HepG2 (cell line): ENCODE data around the gene MIER2. TPM values are rescaled to one million over a fixed set of nuclear protein-coding genes. Genes with fewer than 3 reads are reported as not detected.

Source experiments
- ATAC-seq: fragments of 200-7000 bp; cut with Tn5 transposase; 3 replicates; pipeline ENCODE4 v1.9.1; 2020; ENCODE audit warnings: mild to moderate bottlenecking, moderate library complexity
- BruUV-seq: library from RNA; stranded (reverse); fragments of 400-500 nt; replicated peaks from 2 replicates; lab custom pipeline; 2021; lab: Mats Ljungman, UMichigan
- CTCF ChIA-PET: fragments of 300-600 bp; formaldehyde crosslinking; extraction: SDS; loops from one replicate; lab custom pipeline; 2021; ENCODE audit warnings: low total read pairs, inconsistent platforms, low intra/inter-chr PET ratio; lab: Yijun Ruan, JAX
- POLR2A ChIA-PET: fragments of 350-600 bp; sonication (Branson Sonifier 250); formaldehyde crosslinking; loops from one replicate; lab custom pipeline; 2020; ENCODE audit warnings: antibody characterized with exemption, inconsistent platforms; lab: Yijun Ruan, JAX
- DNase-seq: peaks from one replicate; pipeline ENCODE4 v3.0.0-alpha.2; 2015; ENCODE audit warnings: low spot score
- FAIRE-seq: peaks from 3 replicates; lab custom pipeline; 2011; peaks lifted over from hg19 to GRCh38; lab: Jason Lieb, UNC
- H2AFZ ChIP-seq: one replicate; pipeline ENCODE4 v1.6.1; 2011; ENCODE audit warnings: low read length, inconsistent platforms
- H3K27ac ChIP-seq: fragments of 300-600 bp; 3 replicates; pipeline ENCODE4 v1.8.0; 2011; ENCODE audit warnings: mixed run types, mild to moderate bottlenecking, mixed read lengths, low read length, inconsistent platforms; ENCODE audit not compliant: insufficient read depth; ENCODE audit errors: extremely low read length
- H3K27me3 ChIP-seq, 2 experiments: fragments of 200-600 bp in 1 of 2; 2 replicates in 1 of 2; 3 replicates in 1 of 2; pipeline versions ENCODE4 v1.6.0 to v1.8.0; 2011; ENCODE audit warnings: low read length in 2 of 2, mild to moderate bottlenecking in 2 of 2, moderate library complexity in 2 of 2, inconsistent platforms in 1 of 2; ENCODE audit not compliant: insufficient read depth in 2 of 2, control insufficient read depth in 1 of 2
- H3K36me3 ChIP-seq, 2 experiments: fragments of 200-600 bp in 1 of 2; replicated peaks in 1 of 2; 2 replicates in 1 of 2; 3 replicates in 1 of 2; pipeline versions ENCODE4 v1.5.1 to v1.8.0; 2011; ENCODE audit warnings: low read length in 2 of 2, inconsistent platforms in 1 of 2; ENCODE audit not compliant: insufficient read depth in 2 of 2, control insufficient read depth in 1 of 2
- H3K4me1 ChIP-seq: 2 replicates; pipeline ENCODE4 v1.5.1; 2012; ENCODE audit warnings: low read length, inconsistent platforms; ENCODE audit not compliant: insufficient read depth
- H3K4me2 ChIP-seq: 2 replicates; pipeline ENCODE4 v1.6.0; 2011; ENCODE audit warnings: low read depth, low read length, inconsistent platforms
- H3K4me3 ChIP-seq, 3 experiments: fragments of 200-600 bp in 1 of 3; sonication (generic), shearing (Covaris generic) in 1 of 3; replicated peaks in 1 of 3; 2 replicates each; pipeline ENCODE4 v1.5.1; 2011 to 2016; ENCODE audit warnings: low read length in 3 of 3, inconsistent platforms in 2 of 3, low read depth in 2 of 3, mild to moderate bottlenecking in 2 of 3, control low read depth in 1 of 3, mixed read lengths in 1 of 3; ENCODE audit not compliant: insufficient read depth in 1 of 3
- H3K79me2 ChIP-seq: one replicate; pipeline ENCODE4 v1.6.1; 2011; ENCODE audit warnings: low read length, inconsistent platforms; ENCODE audit not compliant: insufficient read depth
- H3K9ac ChIP-seq: 2 replicates; pipeline ENCODE4 v1.6.0; 2011; ENCODE audit warnings: mild to moderate bottlenecking, low read depth, low read length, inconsistent platforms; ENCODE audit not compliant: insufficient read depth
- H3K9me3 ChIP-seq: 2 replicates; pipeline ENCODE4 v1.5.1; 2012; ENCODE audit warnings: mild to moderate bottlenecking, low read length
- H4K20me1 ChIP-seq: 2 replicates; pipeline ENCODE4 v1.6.0; 2011; ENCODE audit warnings: inconsistent platforms, mild to moderate bottlenecking, low read length, moderate library complexity; ENCODE audit not compliant: insufficient read depth
- BHLHE40 ChIP-seq: IDR thresholded peaks from 2 replicates; pipeline ENCODE4 v1.6.1; 2011; ENCODE audit warnings: low read length, improper control_type of control experiment
- FOSL1 ChIP-seq: sonication (generic); formaldehyde crosslinking; IDR thresholded peaks from 2 replicates; pipeline ENCODE4 v1.9.0; 2021; ENCODE audit warnings: missing genetic modification reagents, borderline replicate concordance
- MZF1 ChIP-seq: sonication (generic); formaldehyde crosslinking; IDR thresholded peaks from 2 replicates; pipeline ENCODE4 v1.8.1; 2023; ENCODE audit warnings: mild to moderate bottlenecking, missing genetic modification reagents, borderline replicate concordance
- PAX8 ChIP-seq: sonication (generic); formaldehyde crosslinking; IDR thresholded peaks from 2 replicates; pipeline ENCODE4 v1.8.0; 2022; ENCODE audit warnings: mild to moderate bottlenecking, missing genetic modification reagents, borderline replicate concordance
- POGZ ChIP-seq: sonication (generic); formaldehyde crosslinking; IDR thresholded peaks from 2 replicates; pipeline ENCODE4 v1.4.0; 2020; ENCODE audit warnings: mild to moderate bottlenecking, missing genetic modification reagents
- POLR2G ChIP-seq: fragments of 200-400 bp; formaldehyde crosslinking; IDR thresholded peaks from 2 replicates; pipeline ENCODE4 v1.6.1; 2018; ENCODE audit warnings: mild to moderate bottlenecking, low read depth, low read length, moderate library complexity
- PRDM15 ChIP-seq: sonication (generic); formaldehyde crosslinking; IDR thresholded peaks from 2 replicates; pipeline ENCODE4 v1.4.0; 2020; ENCODE audit warnings: missing genetic modification reagents
- SALL1 ChIP-seq: sonication (generic); formaldehyde crosslinking; IDR thresholded peaks from 2 replicates; pipeline ENCODE4 v1.8.0; 2022; ENCODE audit warnings: mild to moderate bottlenecking, missing genetic modification reagents
- TAF1 ChIP-seq: sonication (generic); formaldehyde crosslinking; IDR thresholded peaks from 2 replicates; pipeline ENCODE4 v1.4.0; 2020; ENCODE audit warnings: missing genetic modification reagents
- TMF1 ChIP-seq: sonication (generic); formaldehyde crosslinking; IDR thresholded peaks from 2 replicates; pipeline ENCODE4 v1.8.1; 2022; ENCODE audit warnings: low read depth, missing genetic modification reagents
- ZNF296 ChIP-seq: sonication (generic); formaldehyde crosslinking; conservative IDR thresholded peaks from 2 replicates; pipeline ENCODE4 v1.5.0; 2020; ENCODE audit warnings: mild to moderate bottlenecking, missing genetic modification reagents
- ZNF652 ChIP-seq: IDR thresholded peaks from 2 replicates; pipeline ENCODE4 v1.6.1; 2016; ENCODE audit warnings: low read depth, borderline replicate concordance
- ZNF674 ChIP-seq: sonication (generic); formaldehyde crosslinking; IDR thresholded peaks from 2 replicates; pipeline ENCODE4 v1.5.0; 2020; ENCODE audit warnings: low read depth, mild to moderate bottlenecking, missing genetic modification reagents
- ZNF841 ChIP-seq: sonication (generic); formaldehyde crosslinking; IDR thresholded peaks from 2 replicates; pipeline ENCODE4 v1.8.1; 2023; ENCODE audit warnings: missing genetic modification reagents, borderline replicate concordance
- WGBS: methylation state at CpG from one replicate; pipeline ENCODE4 v1.1.6; 2017; ENCODE audit warnings: low lambda C conversion rate; 5-methylcytosine and 5-hydroxymethylcytosine counted together
- in situ Hi-C: cut with HindIII; loops from 2 replicates; pipeline ENCODE4 v1.10.0; 2017; ENCODE audit warnings: low pct_unique_long_range_greater_than_20kb; ENCODE audit not compliant: extremely low pct_ligation_motif_present
- intact Hi-C: fragments of 100-400 bp; cut with micrococcal nuclease; formaldehyde crosslinking; loops from one replicate; pipeline ENCODE4 v1.10.0; 2022; ENCODE audit not compliant: unreplicated experiment
- polyA plus RNA-seq, 8 experiments: library from polyadenylated mRNA; depleted of rRNA in 3 of 8; stranded (reverse) in 7 of 8; unstranded in 1 of 8; fragments of >200 nt; fragmentation: Illumina TruSeq in 4 of 8; extraction: Trizol in 4 of 8; gene quantifications; 2 replicates each; pipeline versions ENCODE4 v1.2.1 to v1.2.3, GENCODE V29; 2011 to 2016; ENCODE audit warnings: low read depth in 4 of 8, missing spikeins in 1 of 8, mixed read lengths in 1 of 8; ENCODE audit not compliant: insufficient read depth in 1 of 8
- total RNA-seq, 5 experiments: library from RNA; depleted of rRNA; stranded (reverse); fragments of >200 nt; fragmentation: Illumina TruSeq; extraction: Trizol; gene quantifications; 2 replicates each; pipeline ENCODE4 v1.2.3, GENCODE V29; 2016; ENCODE audit warnings: low read depth in 1 of 5
- TF ChIP-seq, protein P1 (sequence below): sonication (generic); formaldehyde crosslinking; IDR thresholded peaks from 2 replicates; pipeline ENCODE4 v1.4.0; 2020; ENCODE audit warnings: mild to moderate bottlenecking, low read depth, missing genetic modification reagents
- TF ChIP-seq, protein P2 (sequence below): sonication (generic); formaldehyde crosslinking; IDR thresholded peaks from 2 replicates; pipeline ENCODE4 v1.5.0; 2020; ENCODE audit warnings: missing genetic modification reagents, mild to moderate bottlenecking, borderline replicate concordance

The MIER2 gene
- total and polyA plus RNA-seq, 2 of the 13 experiments (the other 11 are each of a cell fraction or from before 2014, with no cell fraction given) = 9.6 to 25.7 TPM

GRCh38 chr19:378706-379105 is 34.1 kb upstream of the MIER2 start (continued):
- TF ChIP-seq MZF1 (no peak), SALL1 (no peak), TAF1 (no peak), BHLHE40 (no peak), ZNF296 (CRISPR knock-in tag) (no peak)

GRCh38 chr19:377801-378581 is 33.4 kb upstream of the MIER2 start:
- intact Hi-C loops (no loop called here), in situ Hi-C loops (no loop called here)
- FAIRE-seq = no peak
- Histone ChIP-seq H3K4me2 (no peak overlapping the region), H4K20me1 (no peaks in the 10 kb centered on the region), H3K27ac (no peak overlapping the region), H3K79me2 (no peaks in the 10 kb centered on the region), H3K4me3 (no peak overlapping the region), H3K27me3 (peaks cover 17 to 62% of the 10 kb centered on the region in 2 experiments), H2AFZ (no peak overlapping the region), H3K4me1 (no peaks in the 10 kb centered on the region), H3K9me3 (no peaks in the 10 kb centered on the region), H3K9ac (no peak overlapping the region), H3K36me3 (no peaks in the 10 kb centered on the region)
- no TSS peak for BruUV-seq
- 42% methylated on average over 26 of the region's 38 CpGs for WGBS
- ChIA-PET CTCF (no interaction called here), POLR2A (no interaction called here)
- peak; percentile 34 for ATAC-seq
- DNase-seq = no peak
- no peak for TF ChIP-seq PAX8 (CRISPR knock-in tag)
- TF ChIP-seq, protein P1, sequence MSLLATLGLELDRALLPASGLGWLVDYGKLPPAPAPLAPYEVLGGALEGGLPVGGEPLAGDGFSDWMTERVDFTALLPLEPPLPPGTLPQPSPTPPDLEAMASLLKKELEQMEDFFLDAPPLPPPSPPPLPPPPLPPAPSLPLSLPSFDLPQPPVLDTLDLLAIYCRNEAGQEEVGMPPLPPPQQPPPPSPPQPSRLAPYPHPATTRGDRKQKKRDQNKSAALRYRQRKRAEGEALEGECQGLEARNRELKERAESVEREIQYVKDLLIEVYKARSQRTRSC (CRISPR knock-in tag) = no peak
- no peak for TF ChIP-seq POGZ (CRISPR knock-in tag)
- no peak for TF ChIP-seq ZNF841 (CRISPR knock-in tag)
- no peak for TF ChIP-seq ZNF674
- no peak for TF ChIP-seq POLR2G
- TF ChIP-seq, protein P2, sequence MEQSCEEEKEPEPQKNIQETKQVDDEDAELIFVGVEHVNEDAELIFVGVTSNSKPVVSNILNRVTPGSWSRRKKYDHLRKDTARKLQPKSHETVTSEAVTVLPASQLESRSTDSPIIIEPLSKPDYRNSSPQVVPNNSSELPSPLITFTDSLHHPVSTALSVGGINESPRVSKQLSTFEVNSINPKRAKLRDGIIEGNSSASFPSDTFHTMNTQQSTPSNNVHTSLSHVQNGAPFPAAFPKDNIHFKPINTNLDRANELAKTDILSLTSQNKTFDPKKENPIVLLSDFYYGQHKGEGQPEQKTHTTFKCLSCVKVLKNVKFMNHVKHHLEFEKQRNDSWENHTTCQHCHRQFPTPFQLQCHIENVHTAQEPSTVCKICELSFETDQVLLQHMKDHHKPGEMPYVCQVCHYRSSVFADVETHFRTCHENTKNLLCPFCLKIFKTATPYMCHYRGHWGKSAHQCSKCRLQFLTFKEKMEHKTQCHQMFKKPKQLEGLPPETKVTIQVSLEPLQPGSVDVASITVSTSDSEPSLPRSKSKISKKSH (CRISPR knock-in tag) = no peak
- TF ChIP-seq ZNF652 (CRISPR knock-in tag) = no peak
- TF ChIP-seq PRDM15 = no peak
- TF ChIP-seq TMF1 (CRISPR knock-in tag) = no peak
- no peak for TF ChIP-seq FOSL1 (CRISPR knock-in tag)
